ENCODE measurements around the gene FGGY.

DNA sequence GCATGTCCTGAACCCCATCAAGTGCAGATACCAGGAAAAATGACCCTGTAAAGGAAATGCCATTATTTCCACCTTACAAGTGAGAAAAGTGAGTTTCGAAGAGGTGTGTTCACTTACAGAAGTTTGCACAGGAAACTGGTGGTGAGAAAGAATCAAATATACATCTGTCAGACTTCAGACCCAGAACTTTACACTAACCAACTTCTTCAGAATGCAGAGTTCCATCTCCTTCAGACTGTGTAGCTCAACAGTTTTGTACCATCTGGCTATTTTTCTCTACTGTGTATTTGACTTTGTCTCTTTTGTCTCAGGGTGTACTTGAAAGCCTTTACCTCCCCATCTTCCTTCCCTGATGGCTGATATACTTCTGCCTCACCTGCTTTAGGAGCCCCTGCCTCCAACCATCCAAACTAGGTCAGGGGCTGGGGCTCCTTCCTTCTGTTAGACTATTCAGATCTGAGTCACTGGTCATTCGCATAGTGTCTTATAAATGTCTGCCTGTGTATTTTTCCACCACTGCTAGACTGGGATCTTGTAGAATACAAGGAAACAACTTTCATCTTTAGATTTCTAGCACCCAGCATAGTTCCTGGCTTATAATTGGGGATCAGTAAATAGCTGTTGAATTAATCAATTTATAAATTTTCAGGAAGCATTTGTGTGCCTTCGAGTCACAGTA, 247.9 kb downstream of the FGGY start:
- TF ChIP-seq, protein P1, sequence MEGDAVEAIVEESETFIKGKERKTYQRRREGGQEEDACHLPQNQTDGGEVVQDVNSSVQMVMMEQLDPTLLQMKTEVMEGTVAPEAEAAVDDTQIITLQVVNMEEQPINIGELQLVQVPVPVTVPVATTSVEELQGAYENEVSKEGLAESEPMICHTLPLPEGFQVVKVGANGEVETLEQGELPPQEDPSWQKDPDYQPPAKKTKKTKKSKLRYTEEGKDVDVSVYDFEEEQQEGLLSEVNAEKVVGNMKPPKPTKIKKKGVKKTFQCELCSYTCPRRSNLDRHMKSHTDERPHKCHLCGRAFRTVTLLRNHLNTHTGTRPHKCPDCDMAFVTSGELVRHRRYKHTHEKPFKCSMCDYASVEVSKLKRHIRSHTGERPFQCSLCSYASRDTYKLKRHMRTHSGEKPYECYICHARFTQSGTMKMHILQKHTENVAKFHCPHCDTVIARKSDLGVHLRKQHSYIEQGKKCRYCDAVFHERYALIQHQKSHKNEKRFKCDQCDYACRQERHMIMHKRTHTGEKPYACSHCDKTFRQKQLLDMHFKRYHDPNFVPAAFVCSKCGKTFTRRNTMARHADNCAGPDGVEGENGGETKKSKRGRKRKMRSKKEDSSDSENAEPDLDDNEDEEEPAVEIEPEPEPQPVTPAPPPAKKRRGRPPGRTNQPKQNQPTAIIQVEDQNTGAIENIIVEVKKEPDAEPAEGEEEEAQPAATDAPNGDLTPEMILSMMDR (IDR thresholded peaks at IDR 0.05) = no peak
- no peak for TF ChIP-seq POLR2A (IDR thresholded peaks at IDR 0.05)

All from body of pancreas (tissue), 4 donors.